HG03565 (cell line): ENCODE measurements around the gene DCAF6.
"Not testable (repeated sequence)": the region's sequence is repeated elsewhere in the genome, so short reads cannot be mapped to it uniquely, and the experiment has no call there.

Source experiments
- ATAC-seq: cut with Tn5 transposase; IDR thresholded peaks from one replicate; pipeline ENCODE4 v1.9.1; 2021; ENCODE audit warnings: mild to moderate bottlenecking, moderate library complexity; ENCODE audit not compliant: unreplicated experiment

DCAF6 gene

GRCh38 chr1:167923324-167924056 is 13.0 kb upstream of the DCAF6 start:
- ATAC-seq: no peak

GRCh38 chr1:167924102-167924501 is 12.4 kb upstream of the DCAF6 start:
- ATAC-seq: no peak

GRCh38 chr1:167924543-167925231 is 11.8 kb upstream of the DCAF6 start:
- no peak for ATAC-seq

- no peak for ATAC-seq
These were observed 9.9 kb upstream of the DCAF6 start for GRCh38 chr1:167926486-167926997.

- ATAC-seq: no peak
These were observed 9.3 kb upstream of the DCAF6 start for GRCh38 chr1:167927046-167927754.

- no peak for ATAC-seq
These were observed 8.0 kb upstream of the DCAF6 start for GRCh38 chr1:167928457-167928852.

GRCh38 chr1:167928919-167929318 is 7.6 kb upstream of the DCAF6 start:
- not testable (repeated sequence) for ATAC-seq

GRCh38 chr1:167929725-167930124 is 6.8 kb upstream of the DCAF6 start:
- ATAC-seq: no peak

GRCh38 chr1:167933788-167934187 is 2.7 kb upstream of the DCAF6 start:
- no peak for ATAC-seq

- ATAC-seq: no peak
These were observed 1.9 kb upstream of the DCAF6 start for GRCh38 chr1:167934426-167935215.

GRCh38 chr1:167935216-167936067 is 1.0 kb upstream of the DCAF6 start:
- ATAC-seq: peak; percentile 0

GRCh38 chr1:167936930-167937708 is 636 bp downstream of the DCAF6 start, which contains the start of gene MPC2:
TSS of gene MPC2 (minus strand) at chr1:167937072. CDS start at chr1:167935841, 1,231 bp downstream.
- ATAC-seq: no peak

- ATAC-seq: no peak
These were observed 1.2 kb downstream of the DCAF6 start for GRCh38 chr1:167937709-167938010.

- ATAC-seq: no peak
These were observed 1.7 kb downstream of the DCAF6 start for GRCh38 chr1:167938080-167938636.

GRCh38 chr1:167940264-167940663 is 3.8 kb downstream of the DCAF6 start:
- no peak for ATAC-seq

- no peak for ATAC-seq
These were observed 7.1 kb downstream of the DCAF6 start for GRCh38 chr1:167943541-167943940.

GRCh38 chr1:167947733-167948132 is 11.2 kb downstream of the DCAF6 start:
- ATAC-seq: no peak

- no peak for ATAC-seq
These were observed 13.3 kb downstream of the DCAF6 start for GRCh38 chr1:167949785-167950184.

- no peak for ATAC-seq
These were observed 14.1 kb downstream of the DCAF6 start for GRCh38 chr1:167950569-167950968.
